GM21825 (cell line): ENCODE measurements around the gene TUBGCP6.
A peak's percentile ranks its signal among the peaks of the same experiment; 100 is the strongest.
"Not testable (repeated sequence)": the region's sequence is repeated elsewhere in the genome, so short reads cannot be mapped to it uniquely, and the experiment has no call there.

Source experiments
- ATAC-seq: cut with Tn5 transposase; IDR thresholded peaks from one replicate; pipeline ENCODE4 v1.9.1; 2021; ENCODE audit warnings: mild to moderate bottlenecking, moderate library complexity; ENCODE audit not compliant: unreplicated experiment

The TUBGCP6 gene

GRCh38 chr22:50278956-50279619 lies 34.3 kb upstream of the TUBGCP6 start:
- ATAC-seq: no peak

- ATAC-seq: no peak
Observed at GRCh38 chr22:50278461-50278860, 33.6 kb upstream of the TUBGCP6 start.

- ATAC-seq: no peak
Observed at GRCh38 chr22:50277761-50278160, 32.9 kb upstream of the TUBGCP6 start.

- peak; percentile 38 for ATAC-seq
Observed at GRCh38 chr22:50276143-50276542, 31.3 kb upstream of the TUBGCP6 start.

- no peak for ATAC-seq
Observed at GRCh38 chr22:50275181-50276055, 30.6 kb upstream of the TUBGCP6 start.

GRCh38 chr22:50274771-50275170 lies 29.9 kb upstream of the TUBGCP6 start:
- no peak for ATAC-seq

- ATAC-seq: no peak
Observed at GRCh38 chr22:50274311-50274710, 29.5 kb upstream of the TUBGCP6 start.

- not testable (repeated sequence) for ATAC-seq
Observed at GRCh38 chr22:50273781-50274180, 29.0 kb upstream of the TUBGCP6 start.

- ATAC-seq: not testable (repeated sequence)
Observed at GRCh38 chr22:50273352-50273751, 28.5 kb upstream of the TUBGCP6 start.

GRCh38 chr22:50272044-50272802 lies 27.4 kb upstream of the TUBGCP6 start:
- ATAC-seq: no peak

GRCh38 chr22:50271519-50271970 lies 26.7 kb upstream of the TUBGCP6 start:
- ATAC-seq: no peak

GRCh38 chr22:50270666-50271394 lies 26.0 kb upstream of the TUBGCP6 start:
- no peak for ATAC-seq

GRCh38 chr22:50269970-50270665 lies 25.3 kb upstream of the TUBGCP6 start, which contains the start of gene MAPK11:
MAPK11 (minus strand) TSS chr22:50270380; CDS start chr22:50270292, 88 bp downstream.
- no peak for ATAC-seq

GRCh38 chr22:50269573-50269969 lies 24.7 kb upstream of the TUBGCP6 start:
- ATAC-seq: no peak

- ATAC-seq: no peak
Observed at GRCh38 chr22:50268655-50269113, 23.9 kb upstream of the TUBGCP6 start.

- no peak for ATAC-seq
Observed at GRCh38 chr22:50267591-50268390, 23.0 kb upstream of the TUBGCP6 start.

GRCh38 chr22:50266994-50267393 lies 22.2 kb upstream of the TUBGCP6 start:
- no peak for ATAC-seq

GRCh38 chr22:50264946-50265669 lies 20.3 kb upstream of the TUBGCP6 start:
- ATAC-seq: no peak
